IMR-90 (cell line): Measurements from ENCODE around the gene B9D1. TPM values are rescaled to one million over a fixed set of nuclear protein-coding genes. Genes with fewer than 3 reads are reported as not detected.

Experiments
- ATAC-seq: fragments of 200-7000 bp; cut with Tn5 transposase; 2 replicates; pipeline ENCODE4 v1.9.1; 2020; ENCODE audit warnings: low read depth, mild to moderate bottlenecking, moderate library complexity
- BruUV-seq: library from RNA; stranded (reverse); fragments of 400-500 nt; replicated peaks from 2 replicates; lab custom pipeline; 2021; lab: Mats Ljungman, UMichigan
- CTCF ChIA-PET: fragments of 300-600 bp; formaldehyde crosslinking; extraction: SDS; loops from one replicate; lab custom pipeline; 2021; ENCODE audit warnings: antibody characterized with exemption; lab: Yijun Ruan, JAX
- POLR2A ChIA-PET: fragments of 300-600 bp; sonication (Branson Sonifier 250); formaldehyde crosslinking; loops from one replicate; lab custom pipeline; 2022; ENCODE audit warnings: antibody characterized with exemption; ENCODE audit not compliant: unreplicated experiment; lab: Charles Lee
- DNase-seq: peaks from one replicate; pipeline ENCODE4 v3.0.0; 2013
- H2AFZ ChIP-seq: replicated peaks from 2 replicates; pipeline ENCODE3; 2013; ENCODE audit warnings: low read length, mild to moderate bottlenecking; ENCODE audit not compliant: poor library complexity
- H2AK5ac ChIP-seq: 2 replicates; pipeline ENCODE4 v1.6.1; 2013; ENCODE audit warnings: low read depth, low read length, inconsistent platforms
- H2AK9ac ChIP-seq: replicated peaks from 2 replicates; pipeline ENCODE3; 2013; ENCODE audit warnings: mild to moderate bottlenecking, low read depth, low read length, moderate library complexity; ENCODE audit not compliant: poor library complexity
- H2BK120ac ChIP-seq: 2 replicates; pipeline ENCODE4 v1.6.1; 2013; ENCODE audit warnings: low read depth, low read length, inconsistent platforms
- H2BK15ac ChIP-seq: 3 replicates; pipeline ENCODE4 v1.6.1; 2013; ENCODE audit warnings: low read depth, low read length, inconsistent platforms
- H2BK20ac ChIP-seq: 2 replicates; pipeline ENCODE4 v1.6.1; 2013; ENCODE audit warnings: low read depth, mild to moderate bottlenecking, inconsistent platforms, low read length, moderate library complexity
- H2BK5ac ChIP-seq: 2 replicates; pipeline ENCODE4 v1.6.1; 2013; ENCODE audit warnings: mild to moderate bottlenecking, low read depth, low read length, inconsistent platforms; ENCODE audit not compliant: poor library complexity, severe bottlenecking
- H3K14ac ChIP-seq: replicated peaks from 2 replicates; pipeline ENCODE4 v1.6.1; 2013; ENCODE audit warnings: low read depth, low read length, inconsistent platforms
- H3K18ac ChIP-seq: 2 replicates; pipeline ENCODE4 v1.6.1; 2013; ENCODE audit warnings: low read depth, low read length, control low read depth
- H3K23ac ChIP-seq: 2 replicates; pipeline ENCODE4 v1.6.1; 2013; ENCODE audit warnings: low read depth, low read length, inconsistent platforms
- H3K27ac ChIP-seq: 2 replicates; pipeline ENCODE4 v1.5.1; 2013; ENCODE audit warnings: mild to moderate bottlenecking, control low read depth, low read length; ENCODE audit not compliant: insufficient read depth
- H3K27me3 ChIP-seq: 2 replicates; pipeline ENCODE4 v1.6.1; 2013; ENCODE audit warnings: low read length; ENCODE audit not compliant: control insufficient read depth, insufficient read depth
- H3K36me3 ChIP-seq: 2 replicates; pipeline ENCODE4 v1.6.1; 2013; ENCODE audit warnings: low read length, mixed read lengths; ENCODE audit not compliant: control insufficient read depth, insufficient read depth
- H3K4ac ChIP-seq: 2 replicates; pipeline ENCODE4 v1.6.1; 2013; ENCODE audit warnings: low read depth, low read length, inconsistent platforms
- H3K4me1 ChIP-seq: 2 replicates; pipeline ENCODE4 v1.6.1; 2013; ENCODE audit warnings: low read length, mixed read lengths; ENCODE audit not compliant: control insufficient read depth, insufficient read depth
- H3K4me2 ChIP-seq: 2 replicates; pipeline ENCODE4 v1.6.1; 2013; ENCODE audit warnings: low read depth, mild to moderate bottlenecking, control low read depth, low read length, moderate library complexity
- H3K4me3 ChIP-seq: 2 replicates; pipeline ENCODE4 v1.5.1; 2013; ENCODE audit warnings: low read depth, mild to moderate bottlenecking, control low read depth, low read length, moderate library complexity; ENCODE audit not compliant: insufficient read depth
- H3K56ac ChIP-seq: 2 replicates; pipeline ENCODE4 v1.6.1; 2013; ENCODE audit warnings: low read length, inconsistent platforms; ENCODE audit not compliant: insufficient read depth; ENCODE audit errors: extremely low read depth
- H3K79me1 ChIP-seq, 2 experiments: 2 replicates each; pipeline ENCODE4 v1.6.1; 2013; ENCODE audit warnings: low read length in 2 of 2, inconsistent platforms in 1 of 2, low read depth in 1 of 2
- H3K9ac ChIP-seq: 2 replicates; pipeline ENCODE4 v1.6.1; 2013; ENCODE audit warnings: low read depth, low read length, control low read depth
- H3K9me1 ChIP-seq: 2 replicates; pipeline ENCODE4 v1.6.1; 2013; ENCODE audit warnings: low read length, inconsistent platforms; ENCODE audit not compliant: insufficient read depth
- H3K9me3 ChIP-seq: 2 replicates; pipeline ENCODE4 v1.6.1; 2013; ENCODE audit warnings: low read length; ENCODE audit not compliant: control insufficient read depth, insufficient read depth
- H4K20me1 ChIP-seq: 2 replicates; pipeline ENCODE4 v1.6.1; 2013; ENCODE audit warnings: low read length, inconsistent platforms; ENCODE audit not compliant: insufficient read depth
- H4K5ac ChIP-seq: 2 replicates; pipeline ENCODE4 v1.6.1; 2013; ENCODE audit warnings: mild to moderate bottlenecking, low read depth, low read length, control low read depth
- H4K8ac ChIP-seq, 2 experiments: 2 replicates each; pipeline ENCODE4 v1.6.1; 2013; ENCODE audit warnings: low read depth in 2 of 2, low read length in 2 of 2, control low read depth in 1 of 2, inconsistent platforms in 1 of 2
- H4K91ac ChIP-seq: 2 replicates; pipeline ENCODE4 v1.6.1; 2013; ENCODE audit warnings: low read depth, low read length, inconsistent platforms; ENCODE audit not compliant: insufficient read depth
- BHLHE40 ChIP-seq: fragments of 150-350 bp; IDR thresholded peaks from 2 replicates; pipeline ENCODE4 v1.6.1; 2016; ENCODE audit warnings: mild to moderate bottlenecking, low read depth, low read length
- CHD1 ChIP-seq: IDR thresholded peaks from 2 replicates; pipeline ENCODE4 v1.6.1; 2012; ENCODE audit warnings: low read depth, low read length, improper control_type of control experiment
- ELK1 ChIP-seq: fragments of 150-350 bp; IDR thresholded peaks from 2 replicates; pipeline ENCODE4 v1.6.1; 2016; ENCODE audit warnings: low read depth, mild to moderate bottlenecking, low read length, moderate library complexity, borderline replicate concordance
- FOS ChIP-seq: fragments of 150-350 bp; IDR thresholded peaks from 2 replicates; pipeline ENCODE4 v1.6.1; 2016; ENCODE audit warnings: low read depth, low read length
- MAFK ChIP-seq: IDR thresholded peaks from 2 replicates; pipeline ENCODE4 v1.6.1; 2012; ENCODE audit warnings: low read depth, low read length, improper control_type of control experiment
- RAD21 ChIP-seq: IDR thresholded peaks from 2 replicates; pipeline ENCODE4 v1.6.1; 2012; ENCODE audit warnings: low read length, improper control_type of control experiment
- RCOR1 ChIP-seq: IDR thresholded peaks from 2 replicates; pipeline ENCODE4 v1.6.1; 2012; ENCODE audit warnings: mild to moderate bottlenecking, low read length, improper control_type of control experiment; ENCODE audit not compliant: insufficient replicate concordance
- RFX5 ChIP-seq: IDR thresholded peaks from 2 replicates; pipeline ENCODE4 v1.8.0; 2012; ENCODE audit warnings: low read depth, mild to moderate bottlenecking, low read length, moderate library complexity
- SMC3 ChIP-seq: fragments of 150-350 bp; IDR thresholded peaks from 2 replicates; pipeline ENCODE4 v1.6.1; 2016; ENCODE audit warnings: low read depth, mild to moderate bottlenecking, antibody characterized with exemption, low read length, moderate library complexity
- WGBS, 2 experiments: methylation state at CpG; one replicate each; pipeline versions ENCODE4 v1.1.5 to v1.1.7; 2013; ENCODE audit warnings: missing lambda C conversion rate in 2 of 2; ENCODE audit not compliant: insufficient read length in 1 of 2; ENCODE audit errors: extremely low coverage in 2 of 2; 5-methylcytosine and 5-hydroxymethylcytosine counted together
- dilution Hi-C: fragments of 300-500 bp; cut with HindIII; formaldehyde crosslinking; loops from one replicate; pipeline ENCODE4 v1.14.3; 2018; ENCODE audit warnings: low sequenced_read_pairs; ENCODE audit not compliant: unreplicated experiment
- in situ Hi-C: fragments of 300-500 bp; cut with MboI; formaldehyde crosslinking; loops from 3 replicates; pipeline ENCODE4 v1.14.3; 2019; ENCODE audit warnings: low sequenced_read_pairs, inconsistent platforms, mixed read lengths
- intact Hi-C: fragments of 100-400 bp; cut with micrococcal nuclease; formaldehyde crosslinking; loops from 2 replicates; pipeline ENCODE4 v1.10.0; 2022
- polyA plus RNA-seq, 3 experiments: library from polyadenylated mRNA; depleted of rRNA; stranded (reverse); fragments of >200 nt; gene quantifications; 2 replicates each; pipeline ENCODE4 v1.2.3, GENCODE V29; 2012; ENCODE audit warnings: low replicate concordance in 1 of 3
- total RNA-seq: library from RNA; depleted of rRNA; stranded (reverse); fragments of >200 nt; gene quantifications from 2 replicates; pipeline ENCODE4 v1.2.3, GENCODE V29; 2012
- TF ChIP-seq, protein P1 (sequence below): conservative IDR thresholded peaks from 2 replicates; pipeline ENCODE4 v1.5.1; 2012; ENCODE audit warnings: mild to moderate bottlenecking, low read depth, low read length, improper control_type of control experiment

The B9D1 gene
- total and polyA plus RNA-seq, 2 of the 4 experiments (the other 2 are of a cell fraction), result 42.5 to 43.8 TPM

GRCh38 chr17:19359151-19359550 lies 3.4 kb downstream of the B9D1 start:
- BruUV-seq, result no TSS peak
- no peak overlapping the region for H2BK20ac ChIP-seq
- no peak overlapping the region for H3K56ac ChIP-seq
- H2AFZ ChIP-seq, result no peak overlapping the region
- no peaks in the 10 kb centered on the region for H3K9me3 ChIP-seq
- H2BK5ac ChIP-seq, result no peak overlapping the region
- in situ Hi-C loops, result no loop called here
- TF ChIP-seq CHD1 (no peak), ELK1 (no peak), RAD21 (no peak), SMC3 (no peak), FOS (no peak), RFX5 (no peak), BHLHE40 (no peak), RCOR1 (no peak), MAFK (no peak)
- TF ChIP-seq, protein P1, sequence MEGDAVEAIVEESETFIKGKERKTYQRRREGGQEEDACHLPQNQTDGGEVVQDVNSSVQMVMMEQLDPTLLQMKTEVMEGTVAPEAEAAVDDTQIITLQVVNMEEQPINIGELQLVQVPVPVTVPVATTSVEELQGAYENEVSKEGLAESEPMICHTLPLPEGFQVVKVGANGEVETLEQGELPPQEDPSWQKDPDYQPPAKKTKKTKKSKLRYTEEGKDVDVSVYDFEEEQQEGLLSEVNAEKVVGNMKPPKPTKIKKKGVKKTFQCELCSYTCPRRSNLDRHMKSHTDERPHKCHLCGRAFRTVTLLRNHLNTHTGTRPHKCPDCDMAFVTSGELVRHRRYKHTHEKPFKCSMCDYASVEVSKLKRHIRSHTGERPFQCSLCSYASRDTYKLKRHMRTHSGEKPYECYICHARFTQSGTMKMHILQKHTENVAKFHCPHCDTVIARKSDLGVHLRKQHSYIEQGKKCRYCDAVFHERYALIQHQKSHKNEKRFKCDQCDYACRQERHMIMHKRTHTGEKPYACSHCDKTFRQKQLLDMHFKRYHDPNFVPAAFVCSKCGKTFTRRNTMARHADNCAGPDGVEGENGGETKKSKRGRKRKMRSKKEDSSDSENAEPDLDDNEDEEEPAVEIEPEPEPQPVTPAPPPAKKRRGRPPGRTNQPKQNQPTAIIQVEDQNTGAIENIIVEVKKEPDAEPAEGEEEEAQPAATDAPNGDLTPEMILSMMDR, result no peak
- intact Hi-C loops, result no loop called here
- no peak overlapping the region for H2BK15ac ChIP-seq
- dilution Hi-C loops, result no loop called here
- peak overlapping the region; percentile 0 for H2AK9ac ChIP-seq
- no peak overlapping the region for H2AK5ac ChIP-seq
- no peaks in the 10 kb centered on the region; the same call in 1 of the 2 replicates for H4K20me1 ChIP-seq
- POLR2A ChIA-PET, result no interaction called here
- ATAC-seq (no peak), DNase-seq (no peak)
- H3K23ac ChIP-seq, result no peak overlapping the region
- H3K9ac ChIP-seq, result no peak overlapping the region
- H3K4me2 ChIP-seq, result no peak overlapping the region
- no peak overlapping the region for H3K18ac ChIP-seq
- peaks cover 4 to 11% of the 10 kb centered on the region in 2 experiments; a peak in 3 of 4 replicates for H3K79me1 ChIP-seq
- no peak overlapping the region for H4K5ac ChIP-seq
- H3K14ac ChIP-seq, result no peak overlapping the region
- 79% methylated on average over 4 of the region's 7 CpGs; no CpG with 5 or more reads in 1 of the 2 experiments for WGBS, 2 experiments
- H3K4me1 ChIP-seq, result no peaks in the 10 kb centered on the region
- H4K8ac ChIP-seq, result no peak overlapping the region
- H3K27me3 ChIP-seq, result no peaks in the 10 kb centered on the region
- no peak overlapping the region for H3K27ac ChIP-seq
- H3K9me1 ChIP-seq, result peaks cover 9% of the 10 kb centered on the region
- H3K4ac ChIP-seq, result no peak overlapping the region
- CTCF ChIA-PET, result no interaction called here
- no peak overlapping the region for H2BK120ac ChIP-seq
- H3K4me3 ChIP-seq, result no peak overlapping the region
- H3K36me3 ChIP-seq, result peaks cover 6% of the 10 kb centered on the region
- no peak overlapping the region for H4K91ac ChIP-seq
